ENCODE measurements around the gene RBM19.

GRCh38 chr12:113819495-113819894 is 146.6 kb downstream of the RBM19 start:
- TF ChIP-seq CTCF (IDR thresholded peaks at IDR 0.05) (no peak), POLR2A (IDR thresholded peaks at IDR 0.05; ENCODE audit: low read length) (no peak), RAD21 (conservative IDR thresholded peaks at IDR 0.05 in 1 of 2, IDR thresholded peaks at IDR 0.05 in 1 of 2) (no peak), HMGXB4 (CRISPR knock-in tag; IDR thresholded peaks at IDR 0.05; ENCODE audit: borderline replicate concordance) (no peak), ZC3H11A (IDR thresholded peaks at IDR 0.05) (no peak), REST (IDR thresholded peaks at IDR 0.05) (no peak), JUN (IDR thresholded peaks at IDR 0.05) (no peak), EP300 (IDR thresholded peaks at IDR 0.05) (no peak), SMC3 (IDR thresholded peaks at IDR 0.05) (no peak), SREBF2 (IDR thresholded peaks at IDR 0.05) (no peak), NFE2L2 (conservative IDR thresholded peaks at IDR 0.05; ENCODE audit: low read length) (no peak), GATA3 (IDR thresholded peaks at IDR 0.05; ENCODE audit: borderline replicate concordance) (no peak), BHLHE40 (IDR thresholded peaks at IDR 0.05; ENCODE audit: low read depth, low read length) (no peak)

Measured in A549 (cell line).